Endodermal cell (in vitro differentiated cells): ENCODE results near the gene MCU. TPM values are rescaled to one million over a fixed set of nuclear protein-coding genes. Genes with fewer than 3 reads are reported as not detected.
"Not testable (repeated sequence)": the region's sequence is repeated elsewhere in the genome, so short reads cannot be mapped to it uniquely, and the experiment has no call there.

Experiments used
- DNase-seq: peaks from one replicate; pipeline ENCODE4 v3.0.0-alpha.2; 2017
- H3K27ac ChIP-seq: 2 replicates; pipeline ENCODE4 v1.5.1; 2013; ENCODE audit warnings: mild to moderate bottlenecking, low read depth, low read length, moderate library complexity
- H3K27me3 ChIP-seq: 2 replicates; pipeline ENCODE4 v1.6.1; 2013; ENCODE audit warnings: mild to moderate bottlenecking, low read length, moderate library complexity; ENCODE audit not compliant: insufficient read depth, control insufficient read depth, poor library complexity, severe bottlenecking
- H3K36me3 ChIP-seq: 2 replicates; pipeline ENCODE4 v1.7.0; 2013; ENCODE audit warnings: mild to moderate bottlenecking, low read length, moderate library complexity; ENCODE audit not compliant: control insufficient read depth, insufficient read depth
- H3K4me1 ChIP-seq: one replicate; pipeline ENCODE4 v1.7.0; 2013; ENCODE audit warnings: low read length; ENCODE audit not compliant: control insufficient read depth, insufficient read depth
- H3K4me3 ChIP-seq: 2 replicates; pipeline ENCODE4 v1.5.1; 2013; ENCODE audit warnings: mild to moderate bottlenecking, low read length, moderate library complexity
- H3K9ac ChIP-seq: 2 replicates; pipeline ENCODE4 v1.6.1; 2013; ENCODE audit warnings: mild to moderate bottlenecking, low read length, moderate library complexity; ENCODE audit not compliant: poor library complexity, severe bottlenecking; ENCODE audit errors: extremely low read depth
- H3K9me3 ChIP-seq: 2 replicates; pipeline ENCODE4 v1.6.1; 2013; ENCODE audit warnings: mild to moderate bottlenecking, low read length, moderate library complexity; ENCODE audit not compliant: control insufficient read depth
- H3K27ac Mint-ChIP-seq: 2 replicates; pipeline ENCODE4 v1.8.0; 2020; ENCODE audit warnings: mixed read lengths
- H3K27me3 Mint-ChIP-seq: 2 replicates; pipeline ENCODE4 v1.8.0; 2021; ENCODE audit warnings: mild to moderate bottlenecking, mixed read lengths; ENCODE audit not compliant: insufficient read depth
- H3K36me3 Mint-ChIP-seq: 2 replicates; pipeline ENCODE4 v1.8.0; 2020; ENCODE audit warnings: low read depth, mixed read lengths
- H3K4me1 Mint-ChIP-seq: 2 replicates; pipeline ENCODE4 v1.8.0; 2020; ENCODE audit warnings: mixed read lengths
- H3K4me3 Mint-ChIP-seq: 2 replicates; pipeline ENCODE4 v1.8.0; 2020; ENCODE audit warnings: mild to moderate bottlenecking, moderate library complexity, mixed read lengths
- H3K9me3 Mint-ChIP-seq: 2 replicates; pipeline ENCODE4 v1.8.0; 2020; ENCODE audit warnings: mild to moderate bottlenecking, mixed read lengths
- WGBS, 2 experiments: methylation state at CpG; one replicate each; pipeline versions ENCODE4 v1.1.5 to v1.1.7; 2013; ENCODE audit warnings: missing lambda C conversion rate in 2 of 2, mixed read lengths in 1 of 2; ENCODE audit not compliant: insufficient coverage in 1 of 2, insufficient read length in 1 of 2; 5-methylcytosine and 5-hydroxymethylcytosine counted together
- total RNA-seq, 2 donors: library from RNA; stranded (reverse); fragmentation: NEBNext Ultra II Directional in 1 of 2; extraction: Animal tissue kit (Norgen Biotek cat#: 25700) in 1 of 2; gene quantifications; 2 replicates in 1 of 2; 3 replicates in 1 of 2; pipeline ENCODE4 v1.2.1, GENCODE V29; 2021
- TF ChIP-seq, protein P1 (sequence below): fragments of 200-600 bp; sonication (generic); conservative IDR thresholded peaks from 2 replicates; pipeline ENCODE4 v1.5.0; 2021; ENCODE audit warnings: antibody characterized with exemption, mild to moderate bottlenecking

MCU gene
- total RNA-seq, 2 donors from 2014 or later: 46.1 to 48.5 TPM

GRCh38 chr10:72695496-72695895 is 3.6 kb downstream of the MCU start:
- Histone ChIP-seq H3K4me1 (peaks cover 10% of the 10 kb centered on the region), H3K27me3 (no peaks in the 10 kb centered on the region), H3K9ac (no peak overlapping the region), H3K36me3 (no peaks in the 10 kb centered on the region), H3K9me3 (no peaks in the 10 kb centered on the region), H3K4me3 (no peak overlapping the region), H3K27ac (no peak overlapping the region)
- Mint-ChIP-seq H3K27me3 (no peaks in the 10 kb centered on the region), H3K4me1 (peaks cover 38% of the 10 kb centered on the region), H3K27ac (peak overlapping the region; percentile 39), H3K36me3 (no peaks in the 10 kb centered on the region), H3K4me3 (no peak overlapping the region), H3K9me3 (no peaks in the 10 kb centered on the region)
- 91 to 100% methylated on average over 1 to 3 of the region's 3 CpGs for WGBS, 2 experiments
- no peak for DNase-seq
- TF ChIP-seq, protein P1, sequence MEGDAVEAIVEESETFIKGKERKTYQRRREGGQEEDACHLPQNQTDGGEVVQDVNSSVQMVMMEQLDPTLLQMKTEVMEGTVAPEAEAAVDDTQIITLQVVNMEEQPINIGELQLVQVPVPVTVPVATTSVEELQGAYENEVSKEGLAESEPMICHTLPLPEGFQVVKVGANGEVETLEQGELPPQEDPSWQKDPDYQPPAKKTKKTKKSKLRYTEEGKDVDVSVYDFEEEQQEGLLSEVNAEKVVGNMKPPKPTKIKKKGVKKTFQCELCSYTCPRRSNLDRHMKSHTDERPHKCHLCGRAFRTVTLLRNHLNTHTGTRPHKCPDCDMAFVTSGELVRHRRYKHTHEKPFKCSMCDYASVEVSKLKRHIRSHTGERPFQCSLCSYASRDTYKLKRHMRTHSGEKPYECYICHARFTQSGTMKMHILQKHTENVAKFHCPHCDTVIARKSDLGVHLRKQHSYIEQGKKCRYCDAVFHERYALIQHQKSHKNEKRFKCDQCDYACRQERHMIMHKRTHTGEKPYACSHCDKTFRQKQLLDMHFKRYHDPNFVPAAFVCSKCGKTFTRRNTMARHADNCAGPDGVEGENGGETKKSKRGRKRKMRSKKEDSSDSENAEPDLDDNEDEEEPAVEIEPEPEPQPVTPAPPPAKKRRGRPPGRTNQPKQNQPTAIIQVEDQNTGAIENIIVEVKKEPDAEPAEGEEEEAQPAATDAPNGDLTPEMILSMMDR: no peak

DNA sequence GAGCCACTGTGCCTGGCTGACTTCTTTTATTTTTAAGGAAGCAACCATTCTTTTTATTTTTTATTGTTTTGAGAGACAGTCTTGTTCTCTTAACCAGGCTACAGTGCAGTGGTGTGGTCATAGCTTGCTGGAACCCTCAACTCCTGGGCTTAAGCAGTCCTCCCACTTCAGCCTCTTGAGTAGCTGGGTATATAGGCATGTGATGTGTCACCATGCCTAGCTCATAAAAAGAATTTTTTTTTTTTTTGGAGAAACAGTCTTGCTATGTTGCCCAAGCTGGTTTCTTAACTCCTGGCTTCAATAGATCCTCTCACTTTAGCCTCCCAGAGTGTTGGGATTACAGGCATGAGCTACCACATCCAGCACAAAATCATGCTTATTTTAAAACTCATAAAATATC is 5.8 kb downstream of the MCU start:
- no peak overlapping the region for H3K27ac Mint-ChIP-seq

GRCh38 chr10:72702465-72702864 is 10.5 kb downstream of the MCU start:
- H3K9ac ChIP-seq, H3K4me1 Mint-ChIP-seq, H3K27me3 Mint-ChIP-seq, H3K4me3 ChIP-seq, H3K27ac ChIP-seq, H3K27ac Mint-ChIP-seq, DNase-seq, H3K36me3 ChIP-seq, H3K36me3 Mint-ChIP-seq, H3K9me3 Mint-ChIP-seq, H3K4me3 Mint-ChIP-seq, H3K27me3 ChIP-seq, H3K9me3 ChIP-seq, H3K4me1 ChIP-seq: not testable (repeated sequence)
- 94 to 100% methylated on average over 1 to 5 of the region's 5 CpGs for WGBS, 2 experiments

More for the DNA sequence above, 5.8 kb downstream of the MCU start:
- H3K4me3 ChIP-seq: no peak overlapping the region
- Mint-ChIP-seq H3K4me3 (no peak overlapping the region), H3K36me3 (no peaks in the 10 kb centered on the region), H3K27me3 (no peaks in the 10 kb centered on the region), H3K9me3 (no peaks in the 10 kb centered on the region), H3K4me1 (peaks cover 33% of the 10 kb centered on the region)
- peaks cover 10% of the 10 kb centered on the region for H3K4me1 ChIP-seq
- DNase-seq: no peak
- H3K9me3 ChIP-seq: no peaks in the 10 kb centered on the region
- no peak overlapping the region for H3K27ac ChIP-seq
- H3K27me3 ChIP-seq: no peaks in the 10 kb centered on the region
- no peak overlapping the region for H3K9ac ChIP-seq
- TF ChIP-seq, protein P1: no peak
- H3K36me3 ChIP-seq: no peaks in the 10 kb centered on the region

DNA sequence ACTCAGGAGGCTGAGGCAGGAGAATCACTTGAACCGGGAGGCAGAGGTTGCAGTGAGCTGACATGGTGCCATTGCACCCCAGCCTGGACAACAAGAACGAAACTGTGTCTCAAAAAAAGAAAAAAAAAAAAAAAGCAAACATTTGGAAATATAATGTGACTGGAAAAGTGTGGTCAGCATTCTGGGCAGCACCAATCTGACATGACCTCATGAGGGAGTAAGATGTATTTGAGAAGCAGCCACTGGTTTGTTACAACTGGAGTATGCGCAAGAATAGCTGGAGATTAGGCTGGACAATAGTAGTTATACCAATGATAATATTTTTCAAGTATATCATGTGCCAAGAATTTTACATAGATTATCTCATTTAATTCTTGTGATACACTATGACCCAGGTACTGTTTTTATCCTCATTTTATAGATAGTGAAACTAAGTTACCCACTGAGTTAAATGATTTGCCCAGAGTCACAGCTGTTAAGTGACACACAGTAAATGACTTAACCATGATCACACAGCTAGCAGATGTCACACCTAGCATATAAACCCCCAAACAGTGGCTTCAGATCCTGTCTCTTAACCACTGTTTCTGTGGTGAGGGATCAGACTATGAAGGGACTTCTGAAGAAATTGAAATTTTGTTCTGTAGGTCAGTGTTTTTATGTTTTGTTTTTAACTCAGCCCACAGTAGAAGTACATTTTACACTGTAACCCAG is 11.1 kb downstream of the MCU start:
- TF ChIP-seq, protein P1: no peak
- H3K27me3 Mint-ChIP-seq: no peaks in the 10 kb centered on the region
- H3K4me1 Mint-ChIP-seq: peaks cover 8% of the 10 kb centered on the region
- H3K27ac ChIP-seq: no peak overlapping the region
- no peak overlapping the region for H3K9ac ChIP-seq
- no peak overlapping the region for H3K4me3 Mint-ChIP-seq
- DNase-seq: no peak
- H3K9me3 Mint-ChIP-seq: no peaks in the 10 kb centered on the region
- no peaks in the 10 kb centered on the region for H3K9me3 ChIP-seq
- no peaks in the 10 kb centered on the region for H3K36me3 Mint-ChIP-seq
- 94% methylated on average over 2 of the region's 3 CpGs for WGBS, 2 experiments
- H3K27ac Mint-ChIP-seq: peak overlapping the region; percentile 30
- no peak overlapping the region for H3K4me3 ChIP-seq
- peaks cover 4% of the 10 kb centered on the region for H3K4me1 ChIP-seq
- H3K27me3 ChIP-seq: no peaks in the 10 kb centered on the region
- H3K36me3 ChIP-seq: no peaks in the 10 kb centered on the region
